GM12891 (cell line): Measurements from ENCODE around the gene TTYH1.

ENCODE experiments used
- DNase-seq: peaks from one replicate; pipeline ENCODE4 v3.0.0; 2011; ENCODE audit warnings: low spot score; ENCODE audit not compliant: insufficient read length
- FAIRE-seq: peaks from 2 replicates; lab custom pipeline; 2011; peaks lifted over from hg19 to GRCh38; lab: Jason Lieb, UNC
- PAX5 ChIP-seq: IDR thresholded peaks from 2 replicates; pipeline ENCODE4 v1.6.1; 2011; ENCODE audit warnings: low read length, moderate library complexity, mild to moderate bottlenecking; ENCODE audit not compliant: insufficient read depth, severe bottlenecking
- POLR2A ChIP-seq: IDR thresholded peaks from 2 replicates; pipeline ENCODE4 v1.6.1; 2011; ENCODE audit warnings: low read depth, low read length, control low read depth
- POLR2AphosphoS5 ChIP-seq: IDR thresholded peaks from 2 replicates; pipeline ENCODE4 v1.6.1; 2011; ENCODE audit warnings: low read depth, low read length, control low read depth
- POU2F2 ChIP-seq: IDR thresholded peaks from 2 replicates; pipeline ENCODE4 v1.6.1; 2011; ENCODE audit warnings: low read depth, mild to moderate bottlenecking, control low read depth, low read length, moderate library complexity
- SPI1 ChIP-seq: IDR thresholded peaks from 2 replicates; pipeline ENCODE4 v1.6.1; 2011; ENCODE audit warnings: low read depth, low read length, control low read depth
- TAF1 ChIP-seq: IDR thresholded peaks from 2 replicates; pipeline ENCODE4 v1.6.1; 2011; ENCODE audit warnings: low read depth, low read length, control low read depth

TTYH1 gene

DNA sequence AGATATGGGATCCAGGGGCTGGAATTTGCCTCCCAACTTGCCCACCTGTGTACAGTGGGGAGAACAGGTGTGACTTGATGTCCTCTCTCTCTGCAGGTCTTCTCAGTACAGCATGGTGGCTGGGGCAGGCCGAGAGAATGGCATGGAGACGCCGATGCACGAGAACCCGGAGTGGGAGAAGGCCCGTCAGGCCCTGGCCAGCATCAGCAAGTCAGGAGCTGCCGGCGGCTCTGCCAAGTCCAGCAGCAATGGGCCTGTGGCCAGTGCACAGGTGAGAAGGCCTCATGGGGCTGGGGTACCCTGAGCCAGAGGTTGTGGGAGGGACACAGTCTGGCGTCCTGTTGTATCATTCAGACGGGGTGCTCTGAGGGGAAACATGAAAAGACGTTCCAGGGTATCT, 36.7 kb downstream of the TTYH1 start:
- TF ChIP-seq TAF1, result no peak
- no peak for TF ChIP-seq POU2F2
- TF ChIP-seq POLR2A, result no peak
- DNase-seq (no peak), FAIRE-seq (no peak)

DNA sequence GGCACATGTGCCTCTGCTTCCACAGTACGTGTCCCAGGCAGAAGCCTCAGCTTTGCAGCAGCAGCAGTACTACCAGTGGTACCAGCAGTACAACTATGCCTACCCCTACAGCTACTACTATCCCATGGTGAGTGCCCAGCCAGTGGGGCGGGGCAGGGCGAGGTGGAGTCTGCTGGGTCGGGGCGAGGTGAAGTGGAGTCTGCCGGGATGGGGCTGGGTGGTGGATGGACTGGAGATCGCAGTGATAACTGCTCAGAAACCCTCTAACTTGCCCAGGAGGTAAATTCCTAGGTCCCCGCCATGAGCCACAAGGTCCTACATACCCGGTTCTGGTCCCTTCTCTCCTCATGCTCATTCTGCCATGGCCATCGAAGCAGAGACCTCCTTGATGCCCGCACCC, 37.4 kb downstream of the TTYH1 start:
- DNase-seq, result no peak
- TF ChIP-seq PAX5, result no peak
- TF ChIP-seq POU2F2, result no peak
- no peak for TF ChIP-seq POLR2AphosphoS5
- FAIRE-seq, result no peak

DNA sequence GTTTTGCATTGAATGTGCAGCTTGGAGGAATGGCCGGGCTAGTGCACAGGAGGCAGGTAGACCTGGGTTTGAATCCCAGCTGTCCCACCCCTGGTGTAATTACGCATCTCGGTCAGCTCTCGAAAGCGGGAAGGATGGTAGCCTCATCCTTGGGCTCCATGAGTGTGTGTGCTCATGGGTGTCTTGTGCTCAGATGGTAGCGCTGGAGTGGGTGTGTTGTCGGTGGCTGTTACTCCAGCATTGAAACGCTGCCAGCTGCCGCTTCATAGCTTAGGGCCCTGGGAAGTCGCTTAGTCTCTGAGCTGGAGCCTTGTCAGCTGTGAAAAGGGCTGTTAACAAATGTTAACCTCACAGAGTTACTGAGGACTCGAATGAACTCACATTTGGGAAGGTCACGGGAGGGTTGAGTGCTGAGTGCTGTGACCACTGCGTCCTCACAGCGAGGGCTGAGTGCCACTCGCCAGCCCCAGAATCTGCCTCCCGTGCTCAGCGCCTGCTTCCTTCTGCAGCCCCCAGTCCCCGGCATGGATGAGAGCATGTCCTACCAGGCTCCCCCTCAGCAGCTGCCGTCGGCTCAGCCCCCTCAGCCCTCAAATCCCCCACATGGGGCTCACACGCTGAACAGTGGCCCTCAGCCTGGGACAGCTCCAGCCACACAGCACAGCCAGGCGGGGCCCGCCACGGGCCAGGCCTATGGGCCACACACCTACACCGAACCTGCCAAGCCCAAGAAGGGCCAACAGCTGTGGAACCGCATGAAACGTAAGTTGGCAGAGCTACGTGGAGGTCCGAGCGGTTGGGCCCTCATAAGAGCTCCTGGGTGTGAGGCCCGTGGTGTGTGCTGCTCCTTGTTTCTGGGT, 38.9 kb downstream of the TTYH1 start:
- DNase-seq (no peak), FAIRE-seq (no peak)
- TF ChIP-seq POLR2A, result 0 out of 2 replicates have a peak, but pooled peaks have one; percentile 26
- no peak for TF ChIP-seq PAX5
- no peak for TF ChIP-seq POU2F2
- TF ChIP-seq SPI1, result no peak
- TF ChIP-seq TAF1, result no peak
- no peak for TF ChIP-seq POLR2AphosphoS5

GRCh38 chr19:54454781-54455675, 39.8 kb downstream of the TTYH1 start:
- TF ChIP-seq PAX5, result no peak
- TF ChIP-seq POLR2A, result no peak
- no peak for TF ChIP-seq TAF1
- TF ChIP-seq SPI1, result no peak
- TF ChIP-seq POLR2AphosphoS5, result no peak
- no peak for TF ChIP-seq POU2F2
- no peak for FAIRE-seq

DNA sequence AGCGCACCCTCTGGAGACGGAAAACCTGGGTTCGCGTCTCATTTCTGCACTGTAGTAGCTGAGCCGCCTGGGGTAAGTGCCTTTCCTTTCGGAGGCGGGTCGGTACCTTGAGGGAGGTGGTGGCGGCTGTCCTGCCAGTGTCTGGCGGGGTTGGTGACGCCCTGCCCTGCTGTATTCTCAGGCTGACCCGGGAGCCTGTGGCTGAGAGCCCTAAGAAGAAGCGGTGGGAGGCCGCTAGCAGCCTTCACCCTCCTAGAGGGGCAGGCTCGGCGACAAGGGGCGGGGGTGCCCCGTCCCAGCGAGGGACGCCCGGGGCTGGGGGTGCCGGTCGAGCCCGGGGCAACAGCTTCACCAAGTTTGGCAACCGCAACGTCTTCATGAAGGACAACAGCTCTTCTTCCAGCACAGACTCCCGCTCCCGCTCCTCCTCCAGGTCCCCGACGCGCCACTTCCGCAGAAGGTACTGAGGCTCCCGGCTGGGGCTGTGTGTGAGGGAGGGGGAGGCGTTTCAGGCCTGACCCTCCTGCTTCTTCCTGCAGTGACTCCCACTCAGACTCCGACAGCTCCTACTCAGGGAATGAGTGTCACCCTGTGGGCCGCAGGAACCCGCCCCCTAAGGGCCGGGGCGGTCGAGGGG, 40.6 kb downstream of the TTYH1 start:
- TF ChIP-seq PAX5 (no peak), POLR2AphosphoS5 (no peak), SPI1 (no peak), TAF1 (no peak), POLR2A (no peak), POU2F2 (no peak)
- FAIRE-seq, result no peak
- DNase-seq, result no peak

More at GRCh38 chr19:54454781-54455675, 39.8 kb downstream of the TTYH1 start:
- no peak for DNase-seq

DNA sequence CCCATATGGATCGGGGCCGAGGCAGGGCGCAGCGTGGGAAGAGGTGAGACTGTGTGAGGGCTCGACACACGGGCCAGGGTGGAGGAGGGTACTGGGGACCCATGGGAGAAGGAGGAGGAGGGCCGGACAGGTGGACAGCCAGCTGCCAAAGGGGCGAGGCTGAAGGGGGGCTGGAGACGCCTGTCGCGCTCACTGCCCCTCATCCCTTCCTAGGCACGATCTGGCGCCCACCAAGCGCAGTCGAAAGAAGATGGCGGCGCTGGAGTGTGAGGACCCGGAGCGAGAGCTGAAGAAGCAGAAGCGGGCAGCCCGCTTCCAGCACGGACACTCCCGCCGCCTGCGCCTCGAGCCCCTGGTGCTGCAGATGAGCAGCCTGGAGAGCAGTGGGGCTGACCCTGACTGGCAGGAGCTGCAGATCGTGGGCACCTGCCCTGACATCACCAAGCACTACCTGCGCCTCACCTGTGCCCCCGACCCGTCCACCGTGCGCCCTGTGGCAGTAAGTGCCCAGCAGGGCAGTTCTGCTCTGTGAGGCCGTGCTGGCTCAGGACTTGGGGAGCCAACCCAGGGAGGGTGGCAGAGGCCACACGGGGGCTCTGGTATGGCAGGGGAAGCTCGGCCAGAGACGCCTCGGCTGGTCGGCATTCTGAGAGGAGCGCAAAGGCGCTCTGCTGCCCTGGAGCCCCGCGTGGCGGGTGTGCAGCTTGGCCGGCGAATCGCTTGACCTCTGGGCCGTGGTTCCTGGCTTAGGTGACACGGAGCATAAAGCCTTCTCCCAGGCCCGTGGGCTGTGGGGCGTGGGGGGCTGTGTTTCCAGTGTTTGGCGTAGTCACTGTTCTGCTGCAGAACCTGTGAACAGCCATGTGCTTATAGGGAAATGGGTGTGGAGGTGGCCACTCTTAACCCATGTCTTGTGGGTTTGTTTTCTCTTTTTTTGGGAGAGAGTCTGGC, 41.4 kb downstream of the TTYH1 start:
- TF ChIP-seq POU2F2, result no peak
- no peak for TF ChIP-seq TAF1
- no peak for TF ChIP-seq POLR2A
- TF ChIP-seq SPI1, result no peak
- TF ChIP-seq POLR2AphosphoS5, result 0 out of 2 replicates have a peak, but pooled peaks have one; percentile 8
- no peak for TF ChIP-seq PAX5
- DNase-seq, result no peak
- FAIRE-seq, result no peak

GRCh38 chr19:54457773-54458647, 42.7 kb downstream of the TTYH1 start:
- FAIRE-seq (no peak), DNase-seq (no peak)
- TF ChIP-seq PAX5 (no peak), SPI1 (no peak), POLR2AphosphoS5 (no peak), POLR2A (no peak), TAF1 (no peak), POU2F2 (no peak)
